Naive thymus-derived CD4-positive, alpha-beta T cell (primary cell): ENCODE results near the gene TGFBR3. TPM values are rescaled to one million over a fixed set of nuclear protein-coding genes. Genes with fewer than 3 reads are reported as not detected.

Experiments used
- ATAC-seq: fragments of 150-1000 bp; cut with Tn5 transposase; 2 replicates; pipeline ENCODE4 v1.10.0; 2021; ENCODE audit warnings: mild to moderate bottlenecking, moderate library complexity
- CTCF ChIA-PET: fragments of 350-600 bp; sonication (Branson Sonifier 250); formaldehyde crosslinking; loops from one replicate; lab custom pipeline; 2021; ENCODE audit warnings: antibody characterized with exemption; lab: Charles Lee
- POLR2A ChIA-PET: fragments of 350-600 bp; sonication (Branson Sonifier 250); formaldehyde crosslinking; loops from one replicate; lab custom pipeline; 2021; ENCODE audit warnings: antibody characterized with exemption, inconsistent platforms; lab: Charles Lee
- DNase-seq, 9 donors: peaks; one replicate each; pipeline versions ENCODE4 v3.0.0 to v3.0.0-alpha.2; 2020 to 2022; ENCODE audit warnings: mixed read lengths in 1 of 9
- H3K27ac ChIP-seq: one replicate; pipeline ENCODE4 v1.7.0; 2013; ENCODE audit warnings: mild to moderate bottlenecking, low read depth, low read length, moderate library complexity
- H3K27me3 ChIP-seq, 2 donors: one replicate each; pipeline ENCODE4 v1.7.0; 2013; ENCODE audit warnings: low read length in 2 of 2, mild to moderate bottlenecking in 2 of 2, moderate library complexity in 2 of 2; ENCODE audit not compliant: control insufficient read depth in 2 of 2, insufficient read depth in 2 of 2
- H3K36me3 ChIP-seq, 3 experiments: 1 replicate in 2 of 3; 2 replicates in 1 of 3; pipeline ENCODE4 v1.7.0; 2013; ENCODE audit warnings: low read length in 3 of 3, mild to moderate bottlenecking in 3 of 3, moderate library complexity in 1 of 3; ENCODE audit not compliant: insufficient read depth in 3 of 3, control insufficient read depth in 2 of 3
- H3K4me1 ChIP-seq, 2 donors: one replicate each; pipeline ENCODE4 v1.7.0; 2013; ENCODE audit warnings: low read length in 2 of 2, mild to moderate bottlenecking in 2 of 2, moderate library complexity in 1 of 2; ENCODE audit not compliant: control insufficient read depth in 2 of 2, insufficient read depth in 2 of 2
- H3K4me3 ChIP-seq: 2 replicates; pipeline ENCODE4 v1.7.0; 2013; ENCODE audit warnings: mild to moderate bottlenecking, low read length
- H3K9me3 ChIP-seq, 3 experiments: 1 replicate in 2 of 3; 2 replicates in 1 of 3; pipeline ENCODE4 v1.7.0; 2013; ENCODE audit warnings: low read length in 3 of 3; ENCODE audit not compliant: control insufficient read depth in 2 of 3
- H3K27ac Mint-ChIP-seq, 9 donors: one replicate each; pipeline ENCODE4 v1.8.0; 2020 to 2022; ENCODE audit warnings: mixed read lengths in 9 of 9, mild to moderate bottlenecking in 8 of 9, moderate library complexity in 5 of 9, inconsistent platforms in 2 of 9
- H3K27me3 Mint-ChIP-seq, 5 donors: one replicate each; pipeline ENCODE4 v1.8.0; 2021 to 2022; ENCODE audit warnings: mixed read lengths in 5 of 5, mild to moderate bottlenecking in 1 of 5
- H3K36me3 Mint-ChIP-seq, 5 donors: one replicate each; pipeline ENCODE4 v1.8.0; 2020 to 2022; ENCODE audit warnings: mixed read lengths in 5 of 5, mild to moderate bottlenecking in 3 of 5, inconsistent platforms in 1 of 5
- H3K4me1 Mint-ChIP-seq, 7 donors: one replicate each; pipeline ENCODE4 v1.8.0; 2020 to 2022; ENCODE audit warnings: mixed read lengths in 7 of 7, mild to moderate bottlenecking in 3 of 7, inconsistent platforms in 1 of 7
- H3K4me3 Mint-ChIP-seq, 10 donors: one replicate each; pipeline ENCODE4 v1.8.0; 2020 to 2022; ENCODE audit warnings: mild to moderate bottlenecking in 10 of 10, mixed read lengths in 10 of 10, moderate library complexity in 6 of 10, inconsistent platforms in 2 of 10
- H3K9me3 Mint-ChIP-seq, 11 donors: one replicate each; pipeline ENCODE4 v1.8.0; 2020 to 2022; ENCODE audit warnings: mixed read lengths in 11 of 11, mild to moderate bottlenecking in 4 of 11, inconsistent platforms in 1 of 11, moderate library complexity in 1 of 11
- intact Hi-C, 2 donors: fragments of 100-400 bp; cut with micrococcal nuclease; formaldehyde crosslinking; loops; one replicate each; pipeline ENCODE4 v1.15.1; 2023
- polyA plus RNA-seq, 2 donors: library from polyadenylated mRNA; unstranded; fragments of 300-500 nt; fragmentation: Illumina TruSeq; gene quantifications; one replicate each; pipeline ENCODE4 v1.2.3, GENCODE V29; 2021
- total RNA-seq, 6 experiments: library from RNA in 5 of 6; stranded (reverse) in 5 of 6; gene quantifications; 1 replicate in 5 of 6; 2 replicates in 1 of 6; pipeline ENCODE4 v1.2.3 and lab custom pipeline; 2021 to 2026

Gene TGFBR3
- total and polyA plus RNA-seq, 7 experiments from 2014 or later = 9.4 to 36.3 (median 11.4) TPM

DNA sequence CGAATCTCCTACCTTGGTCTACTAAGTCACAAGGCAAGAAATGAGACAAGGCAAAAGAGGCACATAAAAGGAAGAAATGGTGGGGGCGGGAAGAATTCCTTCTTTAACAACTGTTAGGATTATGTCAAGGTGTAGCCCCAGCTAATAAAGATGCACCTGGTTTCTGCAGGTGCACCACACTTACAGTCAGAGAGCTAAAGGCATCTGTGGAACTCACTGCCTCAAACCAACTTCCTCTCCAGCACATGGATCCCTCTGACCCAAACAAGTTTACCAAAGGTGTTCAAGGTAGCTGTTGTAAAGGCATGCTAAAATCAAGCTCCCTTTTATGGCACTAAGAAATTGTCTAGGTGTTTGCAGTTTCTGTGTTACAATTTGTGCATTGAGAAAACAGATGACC is 38.1 kb downstream of the TGFBR3 start:
- CTCF ChIA-PET = interaction anchor here (0.6 to 0.7 kb wide), 2 partner anchors 334 to 772 kb away, joined by 3 to 4 read pairs; no protein-coding TSS in a partner anchor
- Histone ChIP-seq H3K27me3 (no peaks in the 10 kb centered on the region), H3K36me3 (no peaks in the 10 kb centered on the region), H3K27ac (no peak overlapping the region), H3K9me3 (no peaks in the 10 kb centered on the region), H3K4me3 (no peak overlapping the region), H3K4me1 (peaks cover 0 to 6% of the 10 kb centered on the region in 2 donors)
- POLR2A ChIA-PET = no interaction called here
- peaks cover 0 to 10% (median 0%) of the 10 kb centered on the region in 11 donors for H3K9me3 Mint-ChIP-seq
- no peak overlapping the region for H3K4me3 Mint-ChIP-seq
- intact Hi-C loops = loop anchor here in 1 of 2 donors (5.0 kb wide), 1 partner anchor 36 kb away; no protein-coding TSS in a partner anchor
- DNase-seq = no peak
- no peak for ATAC-seq
- peaks cover 0 to 12% (median 8%) of the 10 kb centered on the region in 5 donors for H3K36me3 Mint-ChIP-seq
- H3K27ac Mint-ChIP-seq = no peak overlapping the region
- peaks cover 0 to 36% (median 5%) of the 10 kb centered on the region in 7 donors for H3K4me1 Mint-ChIP-seq
- H3K27me3 Mint-ChIP-seq = peaks cover 0 to 3% (median 0%) of the 10 kb centered on the region in 5 donors

DNA sequence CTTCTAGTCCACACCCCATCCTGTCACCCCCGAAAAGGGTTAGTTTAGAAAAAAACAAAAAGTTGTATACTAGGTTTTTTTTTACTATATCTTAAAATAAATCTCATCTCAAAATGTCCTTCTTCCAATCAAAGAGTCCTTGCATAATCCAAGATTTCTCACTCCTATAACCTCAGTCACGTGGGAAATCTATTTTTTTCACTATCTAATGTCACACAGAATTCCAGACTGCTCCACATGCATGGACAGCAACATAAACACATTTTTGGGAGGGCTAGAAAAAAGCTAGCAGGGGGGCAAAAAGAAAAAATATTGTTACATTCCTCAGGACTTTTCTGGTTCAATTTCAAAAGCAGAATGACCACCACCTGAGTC is 39.3 kb downstream of the TGFBR3 start:
- Mint-ChIP-seq H3K27me3 (peaks cover 0 to 3% (median 0%) of the 10 kb centered on the region in 5 donors), H3K36me3 (peaks cover 0 to 12% (median 10%) of the 10 kb centered on the region in 5 donors), H3K9me3 (peaks cover 0 to 10% (median 0%) of the 10 kb centered on the region in 11 donors), H3K27ac (peak overlapping the region in 1 of 9 donors; percentile 1), H3K4me3 (no peak overlapping the region), H3K4me1 (peaks cover 0 to 42% (median 10%) of the 10 kb centered on the region in 7 donors)
- ATAC-seq (no peak), DNase-seq (no peak)
- H3K4me1 ChIP-seq = peaks cover 0 to 6% of the 10 kb centered on the region in 2 donors
- intact Hi-C loops = loop anchor here in 1 of 2 donors (5.0 kb wide), 1 partner anchor 34 kb away; no protein-coding TSS in a partner anchor
- no peak overlapping the region for H3K27ac ChIP-seq
- no peaks in the 10 kb centered on the region for H3K36me3 ChIP-seq
- no peak overlapping the region for H3K4me3 ChIP-seq
- ChIA-PET POLR2A (interaction anchor here (0.6 kb wide), 1 partner anchor 9 kb away, joined by 4 read pairs; no protein-coding TSS in a partner anchor), CTCF (no interaction called here)
- H3K9me3 ChIP-seq = no peaks in the 10 kb centered on the region
- H3K27me3 ChIP-seq = no peaks in the 10 kb centered on the region

GRCh38 chr1:91846007-91846638 is 39.8 kb downstream of the TGFBR3 start:
- DNase-seq = no peak
- Mint-ChIP-seq H3K27ac (no peak overlapping the region), H3K9me3 (peaks cover 0 to 10% (median 0%) of the 10 kb centered on the region in 11 donors), H3K36me3 (peaks cover 0 to 12% (median 10%) of the 10 kb centered on the region in 5 donors), H3K4me3 (no peak overlapping the region), H3K27me3 (peaks cover 0 to 3% (median 0%) of the 10 kb centered on the region in 5 donors), H3K4me1 (peaks cover 0 to 36% (median 10%) of the 10 kb centered on the region in 7 donors)
- intact Hi-C loops = loop anchor here in 1 of 2 donors (5.0 kb wide), 1 partner anchor 34 kb away; no protein-coding TSS in a partner anchor
- ChIA-PET POLR2A (interaction anchor here (0.6 kb wide), 1 partner anchor 9 kb away, joined by 4 read pairs; no protein-coding TSS in a partner anchor), CTCF (no interaction called here)
- H3K27ac ChIP-seq = no peak overlapping the region
- no peak for ATAC-seq
- no peaks in the 10 kb centered on the region for H3K27me3 ChIP-seq
- H3K4me3 ChIP-seq = no peak overlapping the region
- no peaks in the 10 kb centered on the region for H3K36me3 ChIP-seq
- peaks cover 0 to 6% of the 10 kb centered on the region in 2 donors for H3K4me1 ChIP-seq
- no peaks in the 10 kb centered on the region for H3K9me3 ChIP-seq

- Histone ChIP-seq H3K4me1 (peaks cover 0 to 6% of the 10 kb centered on the region in 2 donors), H3K9me3 (no peaks in the 10 kb centered on the region), H3K27me3 (no peaks in the 10 kb centered on the region), H3K36me3 (no peaks in the 10 kb centered on the region), H3K27ac (no peak overlapping the region), H3K4me3 (no peak overlapping the region)
- H3K4me3 Mint-ChIP-seq = no peak overlapping the region
- POLR2A ChIA-PET = no interaction called here
- peaks cover 0 to 10% (median 9%) of the 10 kb centered on the region in 5 donors for H3K36me3 Mint-ChIP-seq
- DNase-seq (no peak), ATAC-seq (no peak)
- peaks cover 0 to 10% (median 0%) of the 10 kb centered on the region in 11 donors for H3K9me3 Mint-ChIP-seq
- intact Hi-C loops = loop anchor here in 1 of 2 donors (5.0 kb wide), 1 partner anchor 33 kb away; no protein-coding TSS in a partner anchor
- H3K4me1 Mint-ChIP-seq = peaks cover 0 to 31% (median 10%) of the 10 kb centered on the region in 7 donors
- H3K27me3 Mint-ChIP-seq = peaks cover 0 to under 1% (median 0%) of the 10 kb centered on the region in 5 donors
- no peak overlapping the region for H3K27ac Mint-ChIP-seq
- CTCF ChIA-PET = no interaction called here
These were observed 41.0 kb downstream of the TGFBR3 start for GRCh38 chr1:91844862-91845528.

DNA sequence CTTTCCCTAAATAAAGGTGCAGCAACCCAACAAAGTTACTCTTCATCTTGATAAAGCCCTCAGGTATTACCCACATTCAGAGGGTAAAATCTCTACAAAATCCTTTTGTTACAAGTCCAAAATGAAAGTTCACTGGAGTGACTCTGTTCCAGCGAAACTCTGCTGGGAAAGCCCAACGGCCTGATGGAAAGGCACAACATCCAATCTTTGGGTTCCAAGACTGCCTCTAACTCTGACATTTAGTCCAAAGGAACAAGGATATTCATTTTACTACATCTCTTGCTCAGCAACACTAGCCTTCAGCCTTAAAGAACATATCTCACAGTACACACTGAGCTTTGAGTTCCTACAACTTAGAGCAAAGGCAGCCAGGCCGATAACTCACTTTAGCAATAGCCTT is 42.1 kb downstream of the TGFBR3 start:
- no peak overlapping the region for H3K4me3 Mint-ChIP-seq
- intact Hi-C loops = no loop called here
- H3K27me3 ChIP-seq = no peaks in the 10 kb centered on the region
- DNase-seq (no peak), ATAC-seq (no peak)
- H3K36me3 ChIP-seq = no peaks in the 10 kb centered on the region
- peak overlapping the region in 2 of 9 donors; percentile 6 to 43 for H3K27ac Mint-ChIP-seq
- ChIA-PET POLR2A (no interaction called here), CTCF (interaction anchor here (0.7 kb wide), 1 partner anchor 35 kb away, joined by 3 read pairs; no protein-coding TSS in a partner anchor)
- H3K4me3 ChIP-seq = no peak overlapping the region
- peaks cover 0 to 6% of the 10 kb centered on the region in 2 donors for H3K4me1 ChIP-seq
- H3K9me3 Mint-ChIP-seq = peaks cover 0 to 10% (median 0%) of the 10 kb centered on the region in 11 donors
- peaks cover 0 to 26% (median 10%) of the 10 kb centered on the region in 7 donors for H3K4me1 Mint-ChIP-seq
- peaks cover 0 to 10% (median 9%) of the 10 kb centered on the region in 5 donors for H3K36me3 Mint-ChIP-seq
- peaks cover 0 to 7% (median 0%) of the 10 kb centered on the region in 5 donors for H3K27me3 Mint-ChIP-seq
- no peaks in the 10 kb centered on the region for H3K9me3 ChIP-seq
- H3K27ac ChIP-seq = no peak overlapping the region

- Histone ChIP-seq H3K4me3 (no peak overlapping the region), H3K4me1 (peaks cover 0 to 6% of the 10 kb centered on the region in 2 donors), H3K27me3 (no peaks in the 10 kb centered on the region), H3K27ac (no peak overlapping the region), H3K36me3 (no peaks in the 10 kb centered on the region), H3K9me3 (no peaks in the 10 kb centered on the region)
- DNase-seq = no peak
- H3K27me3 Mint-ChIP-seq = peaks cover 0 to 14% (median 0%) of the 10 kb centered on the region in 5 donors
- ChIA-PET POLR2A (interaction anchor here (0.6 to 0.8 kb wide), 2 partner anchors 31 to 39 kb away, joined by 3 read pairs; no protein-coding TSS in a partner anchor), CTCF (no interaction called here)
- peaks cover 0 to 10% (median 9%) of the 10 kb centered on the region in 5 donors for H3K36me3 Mint-ChIP-seq
- no peak for ATAC-seq
- intact Hi-C loops = no loop called here
- H3K4me3 Mint-ChIP-seq = no peak overlapping the region
- H3K9me3 Mint-ChIP-seq = peaks cover 0 to 10% (median 0%) of the 10 kb centered on the region in 11 donors
- peaks cover 0 to 24% (median 8%) of the 10 kb centered on the region in 7 donors for H3K4me1 Mint-ChIP-seq
- H3K27ac Mint-ChIP-seq = peak overlapping the region in 2 of 9 donors; percentile 28 to 52
These were observed 43.4 kb downstream of the TGFBR3 start for GRCh38 chr1:91842563-91842962.
